ENCODE data around the gene RUBCN.

- no peak for TF ChIP-seq CTCF (IDR thresholded peaks at IDR 0.05; ENCODE audit: insufficient read depth, low read depth, low read length)
- TF ChIP-seq EZH2 (IDR thresholded peaks at IDR 0.05; ENCODE audit: insufficient read depth, low read length), result no peak
Measured at GRCh38 chr3:197697355-197697754, 39.3 kb downstream of the RUBCN start.

Data from astrocyte (in vitro differentiated cells and primary cell).